Keratinocyte (primary cell): ENCODE data around the gene DCT. TPM values are rescaled to one million over a fixed set of nuclear protein-coding genes. Genes with fewer than 3 reads are reported as not detected.
"Not testable (repeated sequence)": the region's sequence is repeated elsewhere in the genome, so short reads cannot be mapped to it uniquely, and the experiment has no call there.

Source experiments
- DNase-seq: peaks from one replicate; pipeline ENCODE4 v3.0.0-alpha.2; 2011; ENCODE audit warnings: low read depth, missing footprints, low spot score
- FAIRE-seq: peaks from 2 replicates; lab custom pipeline; 2011; peaks lifted over from hg19 to GRCh38; lab: Jason Lieb, UNC
- H2AFZ ChIP-seq: 2 replicates; pipeline ENCODE4 v1.6.0; 2012; ENCODE audit warnings: low read length, control low read depth, inconsistent platforms; ENCODE audit not compliant: control insufficient read depth
- H3K27ac ChIP-seq: 2 replicates; pipeline ENCODE4 v1.5.1; 2011; ENCODE audit warnings: low read length; ENCODE audit not compliant: control insufficient read depth, insufficient read depth
- H3K27me3 ChIP-seq: 3 replicates; pipeline ENCODE4 v1.6.0; 2011; ENCODE audit warnings: low read length; ENCODE audit not compliant: control insufficient read depth, insufficient read depth; ENCODE audit errors: extremely low read depth
- H3K36me3 ChIP-seq, 2 experiments: 2 replicates in 1 of 2; 3 replicates in 1 of 2; pipeline ENCODE4 v1.5.1; 2011; ENCODE audit warnings: low read length in 2 of 2, mild to moderate bottlenecking in 1 of 2; ENCODE audit not compliant: control insufficient read depth in 2 of 2, insufficient read depth in 2 of 2; ENCODE audit errors: extremely low read depth in 1 of 2
- H3K4me1 ChIP-seq: 3 replicates; pipeline ENCODE4 v1.5.1; 2011; ENCODE audit warnings: low read length; ENCODE audit not compliant: control insufficient read depth, insufficient read depth; ENCODE audit errors: extremely low read depth
- H3K4me2 ChIP-seq: 3 replicates; pipeline ENCODE4 v1.6.0; 2011; ENCODE audit warnings: low read depth, low read length; ENCODE audit not compliant: control insufficient read depth, insufficient read depth; ENCODE audit errors: extremely low read depth
- H3K4me3 ChIP-seq, 3 experiments: fragments of 200-600 bp in 1 of 3; sonication (generic) in 1 of 3; 2 replicates in 2 of 3; 3 replicates in 1 of 3; pipeline ENCODE4 v1.5.1; 2011 to 2016; ENCODE audit warnings: low read length in 3 of 3, mild to moderate bottlenecking in 3 of 3, control low read depth in 2 of 3, inconsistent platforms in 1 of 3, low read depth in 1 of 3, mixed read lengths in 1 of 3, mixed run types in 1 of 3, moderate library complexity in 1 of 3; ENCODE audit not compliant: control insufficient read depth in 2 of 3, insufficient read depth in 2 of 3; ENCODE audit errors: extremely low read depth in 1 of 3
- H3K79me2 ChIP-seq: 2 replicates; pipeline ENCODE4 v1.6.0; 2012; ENCODE audit warnings: low read length; ENCODE audit not compliant: control insufficient read depth, insufficient read depth
- H3K9ac ChIP-seq: 3 replicates; pipeline ENCODE4 v1.6.0; 2011; ENCODE audit warnings: low read length; ENCODE audit not compliant: control insufficient read depth, insufficient read depth; ENCODE audit errors: extremely low read depth
- H3K9me1 ChIP-seq: 3 replicates; pipeline ENCODE4 v1.6.0; 2011; ENCODE audit warnings: low read length; ENCODE audit not compliant: control insufficient read depth, insufficient read depth; ENCODE audit errors: extremely low read depth
- H3K9me3 ChIP-seq: 2 replicates; pipeline ENCODE4 v1.5.1; 2012; ENCODE audit warnings: low read depth, low read length; ENCODE audit not compliant: control insufficient read depth
- H4K20me1 ChIP-seq: 3 replicates; pipeline ENCODE4 v1.6.0; 2011; ENCODE audit warnings: low read length; ENCODE audit not compliant: control insufficient read depth, insufficient read depth; ENCODE audit errors: extremely low read depth
- CTCF ChIP-seq, 3 experiments: IDR thresholded peaks in 1 of 3; conservative IDR thresholded peaks in 1 of 3; optimal IDR thresholded peaks in 1 of 3; 2 replicates in 2 of 3; 3 replicates in 1 of 3; pipeline versions ENCODE3 to v1.5.1; 2011; ENCODE audit warnings: low read length in 3 of 3, mild to moderate bottlenecking in 3 of 3, moderate library complexity in 2 of 3, control low read depth in 1 of 3, inconsistent platforms in 1 of 3; ENCODE audit not compliant: insufficient read depth in 2 of 3; ENCODE audit errors: extremely low read depth in 1 of 3
- EZH2 ChIP-seq: IDR thresholded peaks from one replicate; pipeline ENCODE4 v1.6.1; 2012; ENCODE audit warnings: inconsistent platforms, mild to moderate bottlenecking, low read length, moderate library complexity
- dilution Hi-C: fragments of 300-500 bp; cut with MboI; formaldehyde crosslinking; loops from one replicate; pipeline ENCODE4 v1.7.0; 2020; ENCODE audit warnings: low sequenced_read_pairs; ENCODE audit not compliant: extremely low pct_ligation_motif_present
- polyA plus RNA-seq, 5 experiments: library from polyadenylated mRNA; depleted of rRNA in 3 of 5; stranded (reverse) in 3 of 5; stranded (forward) in 1 of 5; unstranded in 1 of 5; fragments of >200 nt; gene quantifications; 1 replicate in 1 of 5; 2 replicates in 3 of 5; 3 replicates in 1 of 5; pipeline versions ENCODE4 v1.2.1 to v1.2.3, GENCODE V29; 2011 to 2012; ENCODE audit warnings: missing spikeins in 2 of 5, low read depth in 1 of 5, low replicate concordance in 1 of 5

Gene DCT
- polyA plus RNA-seq, 1 donor (not counting 4 experiments of a cell fraction or from before 2014, with no cell fraction given) = 0.04 TPM

GRCh38 chr13:94503851-94504250 lies 24.4 kb upstream of the DCT start:
- Histone ChIP-seq H3K9ac (no peak overlapping the region), H3K4me2 (no peak overlapping the region), H4K20me1 (no peaks in the 10 kb centered on the region), H3K9me1 (no peaks in the 10 kb centered on the region), H3K4me1 (no peaks in the 10 kb centered on the region), H3K27me3 (no peaks in the 10 kb centered on the region), H3K4me3 (no peak overlapping the region), H3K27ac (no peak overlapping the region), H2AFZ (no peak overlapping the region), H3K79me2 (no peaks in the 10 kb centered on the region), H3K9me3 (no peaks in the 10 kb centered on the region), H3K36me3 (no peaks in the 10 kb centered on the region)
- DNase-seq (no peak), FAIRE-seq (no peak)
- dilution Hi-C loops = no loop called here
- TF ChIP-seq EZH2 = no peak
- TF ChIP-seq CTCF (optimal IDR thresholded peaks at IDR 0.05 in 1 of 3, IDR thresholded peaks at IDR 0.05 in 1 of 3, conservative IDR thresholded peaks at IDR 0.05 in 1 of 3; ENCODE audit: extremely low read depth in 1 of 3, insufficient read depth in 2 of 3, low read length in 3 of 3) = no peak

- H3K79me2 ChIP-seq, H3K9me1 ChIP-seq, H3K4me2 ChIP-seq, H3K4me1 ChIP-seq, DNase-seq, H2AFZ ChIP-seq, H3K9ac ChIP-seq, H3K9me3 ChIP-seq, H3K27ac ChIP-seq, H3K4me3 ChIP-seq, FAIRE-seq, H3K36me3 ChIP-seq, H3K27me3 ChIP-seq, dilution Hi-C loops, H4K20me1 ChIP-seq: not testable (repeated sequence)
Measured at GRCh38 chr13:94498831-94499230, 19.3 kb upstream of the DCT start.

- no peaks in the 10 kb centered on the region for H3K9me3 ChIP-seq
- no peaks in the 10 kb centered on the region for H4K20me1 ChIP-seq
- H3K9me1 ChIP-seq = no peaks in the 10 kb centered on the region
- H3K79me2 ChIP-seq = no peaks in the 10 kb centered on the region
- dilution Hi-C loops = no loop called here
- H3K9ac ChIP-seq = no peak overlapping the region
- no peak for DNase-seq
- H3K4me2 ChIP-seq = no peak overlapping the region
- H2AFZ ChIP-seq = no peak overlapping the region
- no peak overlapping the region for H3K4me3 ChIP-seq
- H3K27ac ChIP-seq = no peak overlapping the region
- TF ChIP-seq EZH2 (no peak), CTCF (optimal IDR thresholded peaks at IDR 0.05 in 1 of 3, IDR thresholded peaks at IDR 0.05 in 1 of 3, conservative IDR thresholded peaks at IDR 0.05 in 1 of 3; ENCODE audit: extremely low read depth in 1 of 3, insufficient read depth in 2 of 3, low read length in 3 of 3) (no peak)
- no peak for FAIRE-seq
- no peaks in the 10 kb centered on the region for H3K27me3 ChIP-seq
- no peaks in the 10 kb centered on the region for H3K36me3 ChIP-seq
- no peaks in the 10 kb centered on the region for H3K4me1 ChIP-seq
Measured at GRCh38 chr13:94495806-94496205, 16.3 kb upstream of the DCT start.
